GM21526 (cell line): Measurements from ENCODE around the gene SRPK2.

Experiments used
- ATAC-seq: cut with Tn5 transposase; IDR thresholded peaks from one replicate; pipeline ENCODE4 v1.9.1; 2021; ENCODE audit warnings: moderate library complexity; ENCODE audit not compliant: unreplicated experiment, low FRiP score

The SRPK2 gene

GRCh38 chr7:105154084-105154483, 234.6 kb downstream of the SRPK2 start:
- ATAC-seq, result no peak

- ATAC-seq, result no peak
Measured at GRCh38 chr7:105153531-105153930, 235.2 kb downstream of the SRPK2 start.

GRCh38 chr7:105151152-105151551, 237.6 kb downstream of the SRPK2 start:
- ATAC-seq, result no peak

- no peak for ATAC-seq
Measured at GRCh38 chr7:105149827-105150226, 238.9 kb downstream of the SRPK2 start.

GRCh38 chr7:105141068-105141467, 247.7 kb downstream of the SRPK2 start:
- no peak for ATAC-seq

- ATAC-seq, result no peak
Measured at GRCh38 chr7:105139381-105139780, 249.3 kb downstream of the SRPK2 start.

GRCh38 chr7:105137898-105138297, 250.8 kb downstream of the SRPK2 start:
- ATAC-seq, result no peak

GRCh38 chr7:105136221-105136620, 252.5 kb downstream of the SRPK2 start:
- ATAC-seq, result no peak

- no peak for ATAC-seq
Measured at GRCh38 chr7:105133986-105134655, 254.6 kb downstream of the SRPK2 start.

GRCh38 chr7:105133358-105133757, 255.4 kb downstream of the SRPK2 start:
- ATAC-seq, result no peak

- ATAC-seq, result no peak
Measured at GRCh38 chr7:105132835-105133234, 255.9 kb downstream of the SRPK2 start.

- no peak for ATAC-seq
Measured at GRCh38 chr7:105132335-105132734, 256.4 kb downstream of the SRPK2 start.

- no peak for ATAC-seq
Measured at GRCh38 chr7:105131890-105132289, 256.8 kb downstream of the SRPK2 start.

GRCh38 chr7:105131033-105131656, 257.6 kb downstream of the SRPK2 start:
- no peak for ATAC-seq

- no peak for ATAC-seq
Measured at GRCh38 chr7:105130580-105130979, 258.1 kb downstream of the SRPK2 start.

GRCh38 chr7:105130048-105130447, 258.7 kb downstream of the SRPK2 start:
- ATAC-seq, result no peak

- no peak for ATAC-seq
Measured at GRCh38 chr7:105127179-105127578, 261.5 kb downstream of the SRPK2 start.

GRCh38 chr7:105126436-105126975, 262.2 kb downstream of the SRPK2 start:
- no peak for ATAC-seq

- no peak for ATAC-seq
Measured at GRCh38 chr7:105125745-105126144, 263.0 kb downstream of the SRPK2 start.

GRCh38 chr7:105122619-105123018, 266.1 kb downstream of the SRPK2 start:
- ATAC-seq, result no peak

GRCh38 chr7:105118612-105119600, 269.8 kb downstream of the SRPK2 start:
- no peak for ATAC-seq
